Stimulated activated effector memory CD8-positive, alpha-beta T cell treated with anti-CD3 and anti-CD28 coated beads, Interleukin-12 subunit alpha, Interleukin-12 subunit beta, amount 100 ng/mL, for 72 hours (primary cell): ENCODE data around the gene ACBD5.
A peak's percentile ranks its signal among the peaks of the same experiment; 100 is the strongest.
"Not testable (repeated sequence)": the region's sequence is repeated elsewhere in the genome, so short reads cannot be mapped to it uniquely, and the experiment has no call there.

Experiments
- ATAC-seq: fragments of 150-1000 bp; cut with Tn5 transposase; 2 replicates; pipeline ENCODE4 v1.10.0; 2021
- DNase-seq, 2 donors: peaks; one replicate each; pipeline ENCODE4 v3.0.0; 2021 to 2022; ENCODE audit warnings: low spot score in 2 of 2
- H3K27ac Mint-ChIP-seq: one replicate; pipeline ENCODE4 v1.8.0; 2022; ENCODE audit warnings: mild to moderate bottlenecking, mixed read lengths
- H3K36me3 Mint-ChIP-seq: one replicate; pipeline ENCODE4 v1.8.0; 2022; ENCODE audit warnings: mild to moderate bottlenecking, mixed read lengths
- H3K4me1 Mint-ChIP-seq: one replicate; pipeline ENCODE4 v1.8.0; 2022; ENCODE audit warnings: mixed read lengths
- H3K4me3 Mint-ChIP-seq: one replicate; pipeline ENCODE4 v1.8.0; 2022; ENCODE audit warnings: mild to moderate bottlenecking, mixed read lengths
- H3K9me3 Mint-ChIP-seq: one replicate; pipeline ENCODE4 v1.8.0; 2022; ENCODE audit warnings: mixed read lengths

ACBD5 gene, protein sequence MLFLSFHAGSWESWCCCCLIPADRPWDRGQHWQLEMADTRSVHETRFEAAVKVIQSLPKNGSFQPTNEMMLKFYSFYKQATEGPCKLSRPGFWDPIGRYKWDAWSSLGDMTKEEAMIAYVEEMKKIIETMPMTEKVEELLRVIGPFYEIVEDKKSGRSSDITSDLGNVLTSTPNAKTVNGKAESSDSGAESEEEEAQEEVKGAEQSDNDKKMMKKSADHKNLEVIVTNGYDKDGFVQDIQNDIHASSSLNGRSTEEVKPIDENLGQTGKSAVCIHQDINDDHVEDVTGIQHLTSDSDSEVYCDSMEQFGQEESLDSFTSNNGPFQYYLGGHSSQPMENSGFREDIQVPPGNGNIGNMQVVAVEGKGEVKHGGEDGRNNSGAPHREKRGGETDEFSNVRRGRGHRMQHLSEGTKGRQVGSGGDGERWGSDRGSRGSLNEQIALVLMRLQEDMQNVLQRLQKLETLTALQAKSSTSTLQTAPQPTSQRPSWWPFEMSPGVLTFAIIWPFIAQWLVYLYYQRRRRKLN

DNA sequence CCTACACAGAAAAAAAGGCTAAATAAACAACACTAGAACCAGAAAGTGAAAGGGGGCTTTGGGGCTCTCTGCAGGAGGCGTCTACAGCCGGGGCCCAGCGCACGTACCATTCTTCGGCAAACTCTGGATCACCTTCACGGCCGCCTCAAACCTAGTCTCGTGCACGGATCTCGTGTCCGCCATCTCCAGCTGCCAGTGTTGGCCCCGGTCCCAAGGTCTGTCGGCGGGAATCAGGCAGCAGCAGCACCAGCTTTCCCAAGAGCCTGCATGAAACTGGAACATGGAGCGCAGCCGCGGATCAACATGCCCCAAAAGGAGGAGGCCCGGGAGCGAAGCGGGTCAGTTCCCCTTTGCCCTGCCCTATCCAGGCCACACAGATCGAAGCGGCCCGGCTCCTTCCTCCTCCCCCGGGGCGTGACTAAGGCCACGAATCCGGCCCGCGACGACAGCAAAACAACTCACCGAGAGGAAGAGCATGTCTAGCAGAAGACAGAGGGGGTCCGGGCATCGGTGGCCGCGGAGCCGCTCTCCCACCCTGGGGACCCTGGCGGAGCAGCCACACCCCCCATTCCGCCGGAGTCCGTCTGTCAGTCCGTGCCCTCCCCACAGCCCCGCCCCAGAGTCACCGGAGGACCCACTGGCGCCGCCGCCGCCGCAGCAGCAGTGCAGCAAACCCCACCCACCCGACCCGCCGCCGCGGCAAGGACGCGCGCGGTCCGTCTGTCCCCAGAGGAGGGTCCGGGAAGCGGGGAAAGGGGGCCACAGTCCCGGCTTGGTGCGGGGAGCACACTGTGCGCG is at the start of gene ACBD5:
ACBD5 (minus strand) TSS at position 586 of the 798 bp plus-strand sequence; CDS start at position 477, 109 bp downstream.
- Mint-ChIP-seq H3K27ac (peak within 1 kb of the TSS; percentile 95), H3K4me1 (peaks cover 21% of the 10 kb centered on the region), H3K4me3 (peak within 1 kb of the TSS; percentile 95), H3K36me3 (peaks cover 40% of the 10 kb centered on the region), H3K9me3 (no peaks in the 10 kb centered on the region)
- ATAC-seq = peak; percentile 68
- DNase-seq = peak; percentile 54 to 88

DNA sequence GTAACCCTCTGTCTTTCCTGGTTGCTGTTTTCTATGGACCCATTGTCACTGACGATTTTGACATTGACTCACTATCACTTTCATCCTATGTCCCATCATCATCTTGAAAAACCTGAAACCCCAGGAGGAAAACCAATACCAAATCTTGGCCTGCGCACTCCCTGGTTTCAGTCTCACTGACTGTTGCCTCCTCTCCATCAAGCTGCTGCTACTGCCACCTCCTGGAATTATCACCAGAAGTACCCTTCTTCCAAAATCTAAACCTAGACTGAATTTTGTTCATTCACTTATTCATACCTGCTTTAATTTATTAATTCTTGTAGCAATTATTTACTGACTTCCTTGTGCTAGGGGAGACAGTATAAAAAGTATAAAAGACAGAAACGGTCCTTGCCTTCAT is 44.5 kb upstream of the ACBD5 start:
- H3K27ac Mint-ChIP-seq = peak overlapping the region; percentile 2
- no peaks in the 10 kb centered on the region for H3K9me3 Mint-ChIP-seq
- DNase-seq (peak in 1 of 2 donors; percentile 52), ATAC-seq (peak; percentile 86)
- no peaks in the 10 kb centered on the region for H3K36me3 Mint-ChIP-seq
- peaks cover 8% of the 10 kb centered on the region for H3K4me1 Mint-ChIP-seq
- H3K4me3 Mint-ChIP-seq = no peak overlapping the region

DNA sequence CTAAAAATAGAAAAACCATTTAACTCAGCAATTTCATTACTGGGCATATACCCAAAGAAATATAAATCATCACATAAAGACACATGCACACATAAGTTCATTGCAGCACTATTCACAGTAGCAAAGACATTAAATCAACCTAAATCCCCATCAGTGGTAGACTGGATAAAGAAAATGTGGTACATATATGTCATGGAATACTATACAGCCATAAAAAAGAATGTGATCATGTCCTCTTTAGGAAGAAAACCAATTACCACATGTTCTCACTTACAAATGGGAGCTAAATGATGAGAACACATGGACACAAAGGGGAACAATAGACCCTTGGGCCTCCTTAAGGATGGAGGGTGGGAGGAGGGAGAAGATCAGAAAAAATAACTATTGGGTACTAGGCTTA is 36.0 kb upstream of the ACBD5 start:
- no peak for DNase-seq

DNA sequence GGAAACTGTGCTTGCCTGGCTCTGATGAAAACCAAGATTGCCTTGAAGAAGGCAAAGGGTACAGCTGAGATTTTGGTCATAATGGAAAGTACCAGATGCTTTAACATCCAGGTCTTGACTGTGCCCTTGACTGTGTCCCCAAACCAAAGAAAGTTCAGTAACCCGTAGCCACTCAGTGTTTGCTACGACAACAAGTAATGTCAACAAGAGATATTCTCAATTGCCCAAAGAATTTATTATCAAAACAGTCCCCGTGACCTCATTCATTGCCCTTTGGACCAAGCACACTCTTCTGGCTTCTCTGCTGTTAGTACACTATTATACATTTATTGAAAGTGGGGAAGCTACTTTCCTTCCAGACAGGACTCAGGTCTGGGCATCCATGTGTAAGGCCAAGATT is 25.4 kb upstream of the ACBD5 start:
- H3K36me3 Mint-ChIP-seq, H3K4me3 Mint-ChIP-seq, H3K27ac Mint-ChIP-seq, ATAC-seq, H3K4me1 Mint-ChIP-seq, H3K9me3 Mint-ChIP-seq, DNase-seq: not testable (repeated sequence)

More for the DNA sequence above, 36.0 kb upstream of the ACBD5 start:
- Mint-ChIP-seq H3K4me1 (no peaks in the 10 kb centered on the region), H3K36me3 (no peaks in the 10 kb centered on the region), H3K27ac (no peak overlapping the region), H3K4me3 (no peak overlapping the region), H3K9me3 (no peaks in the 10 kb centered on the region)
- no peak for ATAC-seq

DNA sequence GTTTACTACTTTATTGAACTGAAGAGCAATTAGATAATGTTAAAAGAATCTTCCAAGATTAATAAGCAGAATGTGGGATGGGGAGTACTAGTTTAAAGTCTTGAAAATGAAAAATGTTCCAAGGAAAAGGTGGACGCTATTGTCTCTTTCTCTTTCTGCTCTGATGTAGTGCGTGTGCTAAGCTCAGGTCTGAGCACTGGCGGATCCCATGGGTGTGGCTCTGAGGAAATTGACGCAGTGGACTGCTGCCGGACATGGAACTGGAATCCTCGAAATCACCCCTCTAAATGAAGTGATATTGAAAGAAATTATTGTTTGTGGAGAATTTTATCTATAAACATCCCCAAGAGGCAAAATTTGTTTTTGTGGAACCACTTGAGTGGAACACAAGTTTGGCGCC is 22.2 kb upstream of the ACBD5 start:
- H3K4me3 Mint-ChIP-seq, H3K27ac Mint-ChIP-seq, H3K9me3 Mint-ChIP-seq, DNase-seq, ATAC-seq, H3K36me3 Mint-ChIP-seq: not testable (repeated sequence)
- H3K4me1 Mint-ChIP-seq = peaks cover 18% of the 10 kb centered on the region

DNA sequence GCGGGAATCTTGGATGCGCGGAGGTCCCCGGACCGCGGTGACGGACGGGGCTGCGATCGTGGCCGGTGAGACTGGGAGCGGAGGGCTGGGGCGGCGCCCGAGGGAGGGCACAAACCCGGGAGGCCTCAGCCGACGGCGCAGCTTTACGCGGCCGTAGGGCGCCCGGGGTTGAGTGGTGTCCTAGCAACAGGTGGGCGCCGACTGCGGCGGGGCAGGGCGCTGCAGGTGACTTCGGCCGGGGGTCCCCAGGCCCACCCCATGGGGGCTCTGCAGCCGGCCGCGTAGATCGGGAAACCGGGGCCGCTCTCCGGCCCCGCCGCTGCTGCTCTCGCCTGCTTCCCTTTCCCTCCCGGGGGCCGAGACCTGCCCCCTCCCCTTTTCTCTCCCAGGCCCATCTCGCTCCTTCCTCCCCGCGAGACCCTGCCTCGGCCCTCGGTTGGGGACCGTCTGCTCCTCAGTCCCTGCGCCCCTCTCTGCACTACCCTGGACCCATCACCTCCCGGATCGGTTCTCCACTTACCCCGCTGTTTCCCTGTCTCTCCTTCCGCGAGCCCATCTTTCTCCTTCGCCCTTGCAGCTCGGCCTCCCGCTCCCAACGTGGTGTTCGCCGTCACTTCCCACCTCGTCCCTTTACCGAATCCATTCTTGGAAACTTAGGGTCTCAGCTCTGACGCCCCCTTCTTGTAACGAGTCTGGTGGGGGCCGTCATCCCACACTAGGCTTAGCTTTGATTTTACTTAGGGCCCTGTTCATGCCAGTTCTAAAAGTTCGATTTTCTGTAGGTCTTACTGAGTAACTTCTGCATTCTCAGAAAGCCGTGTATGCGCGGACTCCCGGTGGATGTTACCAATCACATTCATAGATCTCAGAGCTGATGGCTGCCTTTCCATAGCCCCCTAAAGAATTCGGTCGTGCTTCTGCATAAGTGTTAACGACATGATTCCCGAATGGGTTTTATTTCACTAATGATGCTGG is 18.5 kb upstream of the ACBD5 start:
- DNase-seq = no peak
- Mint-ChIP-seq H3K27ac (peak overlapping the region; percentile 14), H3K4me1 (peaks cover 22% of the 10 kb centered on the region), H3K9me3 (no peaks in the 10 kb centered on the region), H3K4me3 (peak overlapping the region; percentile 82), H3K36me3 (no peaks in the 10 kb centered on the region)
- ATAC-seq = peak; percentile 82

DNA sequence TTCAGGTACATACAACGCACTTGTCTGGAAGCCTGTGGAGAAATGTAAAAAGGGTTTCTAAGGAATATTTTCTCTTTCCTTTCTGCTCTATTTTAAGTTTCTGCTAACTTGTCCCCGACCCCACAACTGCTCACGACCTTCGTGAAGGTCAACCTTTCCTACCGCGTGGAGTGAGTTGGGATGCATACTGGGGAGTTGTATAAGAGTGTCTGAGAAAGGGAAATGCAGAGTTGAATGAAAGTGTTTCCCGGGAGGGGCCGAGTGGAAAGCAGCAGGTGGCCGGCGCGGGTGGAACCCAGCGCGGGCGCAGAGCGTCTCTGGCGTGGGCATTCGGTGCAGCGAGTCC is 17.9 kb upstream of the ACBD5 start:
- no peaks in the 10 kb centered on the region for H3K36me3 Mint-ChIP-seq
- peak overlapping the region; percentile 82 for H3K4me3 Mint-ChIP-seq
- no peaks in the 10 kb centered on the region for H3K9me3 Mint-ChIP-seq
- H3K27ac Mint-ChIP-seq = no peak overlapping the region
- DNase-seq (no peak), ATAC-seq (no peak)
- peaks cover 22% of the 10 kb centered on the region for H3K4me1 Mint-ChIP-seq

DNA sequence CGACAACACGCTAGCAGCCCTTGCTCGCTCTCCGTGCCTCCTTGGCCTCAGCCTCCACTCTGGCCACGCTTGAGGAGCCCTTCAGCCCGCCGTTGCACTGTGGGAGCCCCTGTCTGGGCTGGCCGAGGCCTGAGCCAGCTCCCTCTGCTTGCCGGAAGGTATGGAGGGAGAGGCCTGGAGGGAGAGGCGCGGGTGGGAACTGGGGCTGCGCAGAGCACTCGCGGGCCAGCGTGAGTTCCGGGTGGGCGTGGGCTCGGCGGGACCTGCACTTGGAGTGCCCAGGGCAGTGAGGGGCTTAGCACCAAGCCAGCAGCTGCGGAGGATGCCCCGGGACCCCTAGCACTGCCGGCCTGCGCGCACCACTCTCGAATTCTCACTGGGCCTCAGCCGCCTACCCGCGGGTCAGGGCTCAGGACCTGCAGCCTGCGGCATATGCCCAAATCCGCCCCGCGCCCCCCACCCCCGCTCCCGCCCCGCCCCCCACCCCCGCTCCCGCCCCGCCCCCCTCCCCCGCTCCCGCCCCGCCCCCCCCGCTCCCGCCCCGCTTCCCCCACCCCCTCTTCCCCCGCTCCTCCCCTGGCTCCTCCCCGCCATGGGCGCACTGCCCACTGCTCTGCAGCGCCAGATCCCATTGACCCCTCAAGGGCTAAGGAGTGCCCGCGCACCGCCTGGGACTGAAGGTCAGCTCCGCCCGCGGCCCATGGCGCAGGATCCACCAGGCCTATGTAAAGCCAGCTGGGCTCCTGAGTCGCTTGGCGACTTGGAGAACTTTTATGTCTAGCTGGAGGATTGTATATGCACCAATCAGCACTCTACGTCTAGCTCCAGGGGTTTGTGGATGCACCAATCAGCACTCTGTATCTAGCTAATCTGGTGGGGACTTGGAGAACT is 15.9 kb upstream of the ACBD5 start:
- no peak for DNase-seq
- Mint-ChIP-seq H3K4me1 (peaks cover 28% of the 10 kb centered on the region), H3K27ac (no peak overlapping the region), H3K9me3 (no peaks in the 10 kb centered on the region), H3K4me3 (no peak overlapping the region), H3K36me3 (peaks cover 2% of the 10 kb centered on the region)
- no peak for ATAC-seq

DNA sequence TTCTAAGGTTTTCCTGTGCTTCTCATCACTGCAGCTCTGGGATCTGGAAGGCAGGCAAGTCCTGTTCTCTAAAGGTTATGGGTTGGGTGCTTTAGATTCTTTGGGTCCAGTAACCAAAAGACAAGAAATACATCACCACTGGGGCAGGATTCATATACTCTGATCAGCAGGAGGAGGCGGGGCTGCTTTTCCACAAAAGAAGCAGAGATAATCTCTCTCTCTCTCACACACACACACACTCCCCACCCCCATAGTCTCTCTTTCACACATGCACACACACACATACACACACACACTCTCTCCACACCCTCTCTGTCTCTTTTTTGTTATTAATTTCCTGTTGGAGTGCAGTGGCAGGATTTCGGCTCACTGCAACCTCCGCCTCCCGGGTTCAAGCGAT is 13.0 kb upstream of the ACBD5 start:
- H3K4me3 Mint-ChIP-seq = peak overlapping the region; percentile 69
- DNase-seq (no peak), ATAC-seq (no peak)
- H3K4me1 Mint-ChIP-seq = peaks cover 18% of the 10 kb centered on the region
- H3K9me3 Mint-ChIP-seq = no peaks in the 10 kb centered on the region
- peaks cover 7% of the 10 kb centered on the region for H3K36me3 Mint-ChIP-seq
- H3K27ac Mint-ChIP-seq = peak overlapping the region; percentile 89

DNA sequence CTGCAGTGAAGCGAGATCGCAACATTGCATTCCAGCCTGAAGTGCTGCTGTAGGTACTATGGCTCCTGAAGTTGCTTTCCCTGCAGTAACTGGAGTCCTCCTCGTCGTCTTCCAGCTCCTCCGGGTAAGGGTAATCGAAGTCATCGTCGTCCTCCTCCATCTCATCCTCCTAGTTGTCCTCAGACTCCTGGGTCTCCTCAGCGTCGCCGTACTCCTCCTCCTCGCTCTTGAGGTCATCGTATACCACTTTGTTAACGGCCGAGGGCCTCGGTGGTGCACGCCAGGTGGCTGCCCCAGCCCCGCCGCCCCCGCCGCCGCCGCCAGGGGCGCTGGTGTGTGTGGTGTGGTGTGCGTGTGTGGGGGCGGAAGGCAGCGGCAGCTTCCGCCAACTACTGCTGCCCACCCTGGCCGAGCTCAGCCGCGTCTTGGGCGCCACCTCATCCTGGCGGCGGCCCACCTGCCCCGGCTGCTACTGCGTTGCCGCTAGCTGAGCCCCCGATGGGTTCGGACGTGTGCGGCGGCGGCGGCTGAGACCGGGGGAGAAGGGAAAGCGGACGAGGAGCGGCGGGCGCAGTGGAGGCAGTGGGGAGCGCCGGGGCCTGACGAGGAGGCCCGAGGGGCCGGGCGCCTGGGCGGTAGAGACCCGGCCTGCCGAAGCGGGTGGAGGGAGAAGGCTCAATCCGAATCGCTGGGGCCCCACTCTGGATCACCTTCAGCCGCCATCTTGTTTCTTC is 11.8 kb upstream of the ACBD5 start:
- peak; percentile 98 for ATAC-seq
- Mint-ChIP-seq H3K36me3 (peaks cover 7% of the 10 kb centered on the region), H3K4me1 (peaks cover 7% of the 10 kb centered on the region), H3K27ac (peak overlapping the region; percentile 89), H3K4me3 (peak overlapping the region; percentile 69), H3K9me3 (no peaks in the 10 kb centered on the region)
- DNase-seq = peak; percentile 86 to 91

DNA sequence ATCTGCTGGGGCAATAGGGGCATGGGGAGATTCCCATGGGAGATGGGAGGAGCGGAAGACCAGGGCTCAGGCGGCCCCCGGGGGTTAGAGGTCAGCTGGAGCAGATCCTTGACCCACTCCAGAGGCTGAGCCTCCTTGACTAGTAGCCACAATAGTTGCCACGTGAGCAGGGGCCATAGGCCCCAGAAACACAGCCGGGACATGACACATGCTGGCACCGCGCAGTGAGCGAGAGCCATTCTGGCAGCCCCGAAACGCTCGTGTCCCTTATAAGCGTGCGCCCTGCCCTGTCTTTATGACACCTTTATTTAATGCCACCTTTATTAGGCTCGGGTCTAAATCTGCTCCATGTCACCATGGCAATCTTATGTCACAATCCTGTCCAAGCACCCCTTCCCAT is 11.0 kb upstream of the ACBD5 start:
- no peak overlapping the region for H3K27ac Mint-ChIP-seq
- DNase-seq = no peak

DNA sequence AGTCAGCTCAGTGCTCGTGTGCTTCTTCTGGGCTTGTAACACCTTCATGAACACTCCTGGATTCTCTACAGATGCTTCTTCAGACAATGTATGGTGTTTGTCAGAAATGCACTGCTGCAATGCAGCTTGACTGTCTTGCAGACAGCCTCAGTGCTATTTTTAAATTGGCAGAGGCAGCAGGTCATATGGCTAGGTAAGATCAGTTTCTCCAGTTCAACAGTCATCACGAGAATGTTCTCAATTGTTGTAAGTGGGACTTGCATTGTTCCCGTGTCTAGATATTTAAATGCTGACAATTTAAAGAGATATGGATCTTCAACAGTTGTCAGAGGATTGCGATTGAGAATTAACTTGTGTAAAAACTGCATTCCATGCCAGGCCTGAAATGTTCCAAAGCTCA is 7.6 kb upstream of the ACBD5 start:
- Mint-ChIP-seq H3K9me3 (no peaks in the 10 kb centered on the region), H3K27ac (no peak overlapping the region), H3K4me3 (no peak overlapping the region), H3K4me1 (peaks cover 12% of the 10 kb centered on the region), H3K36me3 (peaks cover 9% of the 10 kb centered on the region)
- DNase-seq = no peak
- no peak for ATAC-seq

More for the DNA sequence above, 11.0 kb upstream of the ACBD5 start:
- Mint-ChIP-seq H3K36me3 (peaks cover 7% of the 10 kb centered on the region), H3K4me1 (peaks cover 6% of the 10 kb centered on the region), H3K9me3 (no peaks in the 10 kb centered on the region), H3K4me3 (no peak overlapping the region)
- ATAC-seq = no peak

DNA sequence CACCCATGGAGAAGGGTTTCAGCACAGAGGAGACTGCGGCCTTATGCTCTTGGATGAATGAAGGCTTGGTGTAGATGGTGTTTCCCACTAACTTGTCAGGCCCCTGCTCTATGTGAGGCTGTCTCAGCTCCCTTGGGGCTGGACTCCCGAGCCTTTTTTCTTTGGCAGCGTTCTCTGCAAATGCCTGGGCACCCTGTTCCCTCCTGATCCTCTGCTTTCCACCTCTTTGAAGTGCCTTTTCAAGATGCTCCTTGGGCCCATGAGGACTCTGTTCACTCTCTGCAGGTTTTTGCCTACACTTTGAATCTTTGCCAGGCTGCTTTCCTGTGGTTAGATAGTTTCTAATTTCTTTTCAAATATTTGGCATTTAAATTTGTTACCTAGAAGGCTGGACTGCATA is 6.8 kb upstream of the ACBD5 start:
- ATAC-seq (no peak), DNase-seq (no peak)
- Mint-ChIP-seq H3K4me3 (no peak overlapping the region), H3K4me1 (peaks cover 11% of the 10 kb centered on the region), H3K27ac (no peak overlapping the region), H3K36me3 (peaks cover 16% of the 10 kb centered on the region), H3K9me3 (no peaks in the 10 kb centered on the region)
